CD4-positive, alpha-beta memory T cell (primary cell): ENCODE measurements around the gene BOC. TPM values are rescaled to one million over a fixed set of nuclear protein-coding genes. Genes with fewer than 3 reads are reported as not detected.

Experiments used
- CTCF ChIA-PET: fragments of 350-600 bp; sonication (Branson Sonifier 250); formaldehyde crosslinking; loops from one replicate; lab custom pipeline; 2021; ENCODE audit warnings: inconsistent platforms; ENCODE audit not compliant: partially characterized antibody; lab: Charles Lee
- POLR2A ChIA-PET: fragments of 350-600 bp; sonication (Branson Sonifier 250); formaldehyde crosslinking; loops from one replicate; lab custom pipeline; 2021; ENCODE audit not compliant: partially characterized antibody; lab: Charles Lee
- DNase-seq, 5 donors: peaks; one replicate each; pipeline versions ENCODE4 v3.0.0 to v3.0.0-alpha.2; 2020 to 2022; ENCODE audit warnings: mixed read lengths in 1 of 5
- H3K27ac ChIP-seq: one replicate; pipeline ENCODE4 v1.7.0; 2013; ENCODE audit warnings: low read depth, low read length
- H3K27me3 ChIP-seq: 2 replicates; pipeline ENCODE4 v1.7.0; 2013; ENCODE audit warnings: mild to moderate bottlenecking, low read length, moderate library complexity; ENCODE audit not compliant: insufficient read depth
- H3K36me3 ChIP-seq: 2 replicates; pipeline ENCODE4 v1.7.0; 2013; ENCODE audit warnings: mild to moderate bottlenecking, low read length, moderate library complexity; ENCODE audit not compliant: insufficient read depth
- H3K4me1 ChIP-seq: 2 replicates; pipeline ENCODE4 v1.7.0; 2013; ENCODE audit warnings: mild to moderate bottlenecking, low read length, moderate library complexity; ENCODE audit not compliant: insufficient read depth
- H3K4me3 ChIP-seq, 2 donors: one replicate each; pipeline ENCODE4 v1.7.0; 2013; ENCODE audit warnings: low read length in 2 of 2, mild to moderate bottlenecking in 1 of 2
- H3K9me3 ChIP-seq, 2 donors: one replicate each; pipeline ENCODE4 v1.7.0; 2013; ENCODE audit warnings: low read length in 2 of 2, control low read depth in 1 of 2; ENCODE audit not compliant: control insufficient read depth in 1 of 2
- H3K27ac Mint-ChIP-seq, 7 donors: one replicate each; pipeline ENCODE4 v1.8.0; 2020 to 2021; ENCODE audit warnings: mixed read lengths in 7 of 7, mild to moderate bottlenecking in 6 of 7, inconsistent platforms in 3 of 7, moderate library complexity in 3 of 7
- H3K27me3 Mint-ChIP-seq, 2 donors: one replicate each; pipeline ENCODE4 v1.8.0; 2020 to 2021; ENCODE audit warnings: mixed read lengths in 2 of 2
- H3K36me3 Mint-ChIP-seq, 2 donors: one replicate each; pipeline ENCODE4 v1.8.0; 2020 to 2021; ENCODE audit warnings: mixed read lengths in 2 of 2, inconsistent platforms in 1 of 2, mild to moderate bottlenecking in 1 of 2
- H3K4me1 Mint-ChIP-seq, 4 donors: one replicate each; pipeline ENCODE4 v1.8.0; 2020 to 2021; ENCODE audit warnings: mixed read lengths in 4 of 4, mild to moderate bottlenecking in 1 of 4
- H3K4me3 Mint-ChIP-seq, 8 donors: one replicate each; pipeline ENCODE4 v1.8.0; 2020 to 2021; ENCODE audit warnings: mixed read lengths in 8 of 8, mild to moderate bottlenecking in 7 of 8, moderate library complexity in 6 of 8, inconsistent platforms in 3 of 8
- H3K9me3 Mint-ChIP-seq, 8 donors: one replicate each; pipeline ENCODE4 v1.8.0; 2020 to 2021; ENCODE audit warnings: mixed read lengths in 8 of 8, mild to moderate bottlenecking in 5 of 8, inconsistent platforms in 3 of 8, moderate library complexity in 1 of 8
- intact Hi-C: fragments of 100-400 bp; cut with micrococcal nuclease; formaldehyde crosslinking; loops from one replicate; pipeline ENCODE4 v1.15.1; 2023
- polyA plus RNA-seq, 2 donors: library from polyadenylated mRNA; unstranded; fragments of 300-500 nt; fragmentation: Illumina TruSeq; gene quantifications; one replicate each; pipeline ENCODE4 v1.2.3, GENCODE V29; 2021
- total RNA-seq, 2 experiments: library from RNA; stranded (reverse); gene quantifications; one replicate each; pipeline ENCODE4 v1.2.3, GENCODE V29; 2021

Gene BOC
- total and polyA plus RNA-seq, 4 experiments from 2014 or later = not detected

DNA sequence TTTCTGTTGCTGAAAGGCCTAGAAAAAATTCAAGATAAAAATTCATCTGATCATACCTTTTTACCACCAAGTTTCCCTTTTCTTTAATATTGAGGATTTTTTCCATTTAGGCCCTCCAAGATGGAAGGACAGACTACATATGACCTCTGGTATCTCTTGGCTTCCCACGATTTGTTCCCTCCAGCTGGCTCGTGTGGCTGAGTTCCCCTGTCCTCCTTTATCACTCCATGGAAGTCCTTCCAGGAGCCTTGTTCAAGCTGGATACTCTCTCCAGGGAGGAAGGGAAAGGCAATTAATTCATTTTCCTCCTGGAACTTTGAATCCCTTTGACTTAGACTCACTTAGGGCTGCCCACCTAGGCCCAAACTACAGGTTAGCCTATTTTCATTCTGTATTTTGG lies 119.4 kb downstream of the BOC start:
- H3K4me1 ChIP-seq = no peaks in the 10 kb centered on the region
- DNase-seq = no peak
- H3K9me3 ChIP-seq = no peaks in the 10 kb centered on the region
- Mint-ChIP-seq H3K4me1 (no peaks in the 10 kb centered on the region), H3K4me3 (no peak overlapping the region), H3K36me3 (peaks cover 13 to 43% of the 10 kb centered on the region in 2 donors), H3K27ac (no peak overlapping the region), H3K9me3 (peaks cover 0 to 3% (median 0%) of the 10 kb centered on the region in 8 donors), H3K27me3 (no peaks in the 10 kb centered on the region)
- POLR2A ChIA-PET = no interaction called here
- no peak overlapping the region for H3K4me3 ChIP-seq
- intact Hi-C loops = no loop called here
- no peaks in the 10 kb centered on the region for H3K27me3 ChIP-seq
- CTCF ChIA-PET = interaction anchor here (0.9 kb wide), 1 partner anchor 43 kb away, joined by 3 read pairs; no protein-coding TSS in a partner anchor
- peaks cover 4% of the 10 kb centered on the region for H3K36me3 ChIP-seq
- H3K27ac ChIP-seq = no peak overlapping the region

DNA sequence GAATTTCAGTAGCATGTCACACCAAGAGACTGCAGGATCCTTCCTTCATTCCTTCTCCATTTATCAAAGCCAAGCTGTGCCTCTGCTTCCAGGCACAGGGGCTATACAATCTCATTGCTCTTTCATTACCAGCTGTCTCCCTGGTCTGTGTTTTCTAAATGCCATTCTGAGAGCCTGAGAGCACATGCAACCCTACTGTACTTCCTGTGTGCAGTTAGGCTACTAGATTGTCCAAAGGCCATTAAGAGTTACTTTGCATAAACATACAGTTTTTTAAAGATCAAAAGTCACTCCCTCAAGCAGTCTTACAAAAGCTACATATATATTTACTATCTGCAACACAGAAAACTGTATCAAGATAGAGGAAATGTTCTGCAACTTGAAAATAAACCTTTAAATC lies 119.8 kb downstream of the BOC start:
- no peaks in the 10 kb centered on the region for H3K27me3 ChIP-seq
- no peak overlapping the region for H3K27ac ChIP-seq
- H3K36me3 Mint-ChIP-seq = peaks cover 13 to 39% of the 10 kb centered on the region in 2 donors
- H3K9me3 ChIP-seq = no peaks in the 10 kb centered on the region
- no peaks in the 10 kb centered on the region for H3K27me3 Mint-ChIP-seq
- no peak overlapping the region for H3K4me3 ChIP-seq
- intact Hi-C loops = no loop called here
- H3K4me1 ChIP-seq = no peaks in the 10 kb centered on the region
- DNase-seq = no peak
- CTCF ChIA-PET = interaction anchor here (0.9 kb wide), 1 partner anchor 43 kb away, joined by 3 read pairs; no protein-coding TSS in a partner anchor
- no peaks in the 10 kb centered on the region for H3K4me1 Mint-ChIP-seq
- POLR2A ChIA-PET = no interaction called here
- peaks cover 0 to 3% (median 0%) of the 10 kb centered on the region in 8 donors for H3K9me3 Mint-ChIP-seq
- peaks cover 1% of the 10 kb centered on the region for H3K36me3 ChIP-seq
- H3K4me3 Mint-ChIP-seq = no peak overlapping the region
- no peak overlapping the region for H3K27ac Mint-ChIP-seq

Other genes with a start within 250 kb of the BOC start
- 10 to 100 TPM; 29.2 to 30.1 TPM for gene CD200R1, start 236.5 kb upstream of the BOC start, total RNA-seq
- 10 to 100 TPM; 22.6 to 27.6 TPM for gene CD200R1, start 236.5 kb upstream of the BOC start, polyA plus RNA-seq
- gene GTPBP8, start 220.6 kb upstream of the BOC start, total RNA-seq = 10 to 100 TPM; 36.0 to 40.0 TPM
- 10 to 100 TPM; 17.2 to 27.3 TPM for gene GTPBP8, start 220.6 kb upstream of the BOC start, polyA plus RNA-seq
- gene CFAP44, start 229.9 kb downstream of the BOC start, total RNA-seq = 10 to 100 TPM; 25.7 to 26.1 TPM
- gene CFAP44, start 229.9 kb downstream of the BOC start, polyA plus RNA-seq = 1 to 10 TPM in 1 of 2 donors, under 1 TPM in 1; 0.73 to 1.2 TPM